ENCODE measurements around the gene HTR3B.

Gene HTR3B

DNA sequence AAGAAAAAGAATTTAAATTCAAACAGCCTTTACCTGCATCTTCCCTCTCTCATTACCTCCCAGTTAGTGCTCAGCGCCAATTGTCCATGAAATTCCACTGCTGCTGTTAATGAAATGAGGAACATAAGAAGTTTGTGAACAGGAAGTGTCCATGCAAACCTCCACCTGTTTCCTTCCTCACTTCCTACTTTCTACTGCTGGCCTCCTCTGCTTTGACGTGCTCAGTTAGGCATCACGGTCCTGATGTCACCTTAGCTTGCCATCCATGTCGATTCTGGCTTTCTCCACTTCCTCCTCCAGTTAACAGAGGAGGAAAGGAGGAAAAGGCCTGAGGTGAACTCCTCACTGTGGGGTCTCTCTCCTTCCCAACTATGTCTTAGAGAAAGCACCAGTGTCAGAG is 43.4 kb downstream of the HTR3B start:
- no peak for DNase-seq

DNA sequence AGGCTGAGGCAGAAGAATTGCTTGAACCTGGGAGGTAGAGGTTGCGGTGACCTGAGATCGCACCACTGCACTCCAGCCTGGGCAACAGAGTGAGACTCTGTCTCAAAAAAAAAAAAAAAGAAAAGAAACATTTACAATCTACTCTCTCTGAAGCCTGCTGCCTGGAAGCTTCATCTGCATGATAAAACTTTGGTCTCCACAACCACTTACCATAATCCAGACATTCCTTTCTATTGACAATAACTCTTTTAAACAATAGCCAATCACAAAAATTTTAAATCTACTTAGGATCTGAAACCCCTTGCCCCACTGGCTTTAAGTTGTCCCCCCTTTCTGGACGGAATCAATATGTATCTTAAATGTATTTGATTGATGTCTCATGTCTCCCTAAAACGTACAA is 45.3 kb downstream of the HTR3B start:
- DNase-seq, result no peak

DNA sequence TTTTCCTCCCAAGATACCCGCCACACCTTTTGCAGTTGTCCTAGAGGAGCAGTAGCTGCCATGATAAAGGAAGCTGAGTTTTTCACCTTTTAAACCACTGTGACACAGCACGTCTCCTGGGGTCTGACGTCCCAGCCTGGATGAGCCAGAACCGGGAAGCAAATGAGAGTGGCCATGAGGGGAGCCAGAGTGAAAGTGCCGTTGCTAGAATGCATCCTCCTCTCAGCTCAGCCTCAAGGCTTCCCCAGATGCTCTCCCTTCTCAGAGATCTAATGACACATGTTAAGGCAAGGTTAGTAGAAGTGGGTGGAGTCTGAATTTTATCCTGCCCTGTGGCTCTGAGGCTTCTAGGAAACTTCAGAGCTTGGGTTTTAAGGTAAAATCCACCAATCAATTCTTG is 46.9 kb downstream of the HTR3B start:
- DNase-seq, result no peak

DNA sequence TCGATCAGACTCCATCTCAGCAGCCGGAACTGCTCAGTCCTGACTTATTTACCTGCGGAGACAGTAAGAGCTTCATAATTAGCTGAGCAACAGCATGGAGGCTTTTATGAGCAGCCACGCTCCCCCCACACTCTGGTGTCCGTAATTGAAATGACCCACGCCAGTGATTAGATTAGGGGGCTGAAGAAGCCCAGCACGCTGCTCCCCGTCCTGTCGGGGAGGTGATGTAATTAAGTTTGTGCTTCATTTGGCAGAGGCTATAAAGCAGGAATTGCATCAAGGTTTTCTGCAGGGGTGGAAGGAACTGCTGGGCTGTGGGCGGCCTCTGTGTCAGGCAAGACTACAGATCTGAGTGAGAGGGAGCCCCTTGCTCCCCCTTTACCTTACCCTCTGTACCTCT is 47.5 kb downstream of the HTR3B start:
- DNase-seq, result no peak

DNA sequence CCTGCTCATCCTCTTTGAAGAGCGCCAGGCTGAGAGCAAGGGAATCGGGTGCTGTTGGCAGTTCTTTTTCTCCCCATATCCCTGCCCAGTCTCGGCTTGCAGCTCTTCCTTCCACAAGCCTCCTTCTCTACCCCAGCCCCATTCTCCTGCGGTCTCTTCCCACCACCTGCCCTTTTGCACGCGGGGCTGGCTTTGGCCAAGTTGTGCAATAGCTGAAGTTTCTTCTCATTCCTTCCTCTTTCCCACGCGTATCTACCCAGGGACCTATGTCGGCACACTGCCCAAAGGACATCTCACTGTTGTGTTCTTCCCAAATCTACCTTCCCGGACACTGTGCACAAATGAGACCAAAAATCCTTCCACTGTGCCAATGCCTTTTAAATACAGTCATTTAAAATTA is 48.0 kb downstream of the HTR3B start:
- no peak for DNase-seq

DNA sequence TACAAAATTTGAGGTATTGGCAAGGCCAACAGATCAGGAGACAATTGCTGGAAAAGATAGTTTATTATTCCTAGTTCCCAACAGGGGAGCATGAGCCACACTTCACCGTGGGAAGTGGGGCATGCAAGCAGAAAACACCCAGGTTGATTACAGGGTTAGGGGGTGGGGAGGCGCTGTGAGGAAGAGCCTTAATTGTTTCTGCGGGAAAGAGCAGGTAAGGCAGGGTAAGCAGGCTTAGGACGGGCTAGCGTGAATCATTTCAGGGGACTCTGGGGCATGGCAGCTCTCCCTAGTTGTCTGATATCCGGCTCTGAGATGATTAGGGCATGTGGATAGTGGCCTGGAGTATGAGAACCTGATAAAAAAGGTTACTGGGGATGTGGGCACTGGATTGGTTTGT is 49.6 kb downstream of the HTR3B start:
- no peak for DNase-seq

DNA sequence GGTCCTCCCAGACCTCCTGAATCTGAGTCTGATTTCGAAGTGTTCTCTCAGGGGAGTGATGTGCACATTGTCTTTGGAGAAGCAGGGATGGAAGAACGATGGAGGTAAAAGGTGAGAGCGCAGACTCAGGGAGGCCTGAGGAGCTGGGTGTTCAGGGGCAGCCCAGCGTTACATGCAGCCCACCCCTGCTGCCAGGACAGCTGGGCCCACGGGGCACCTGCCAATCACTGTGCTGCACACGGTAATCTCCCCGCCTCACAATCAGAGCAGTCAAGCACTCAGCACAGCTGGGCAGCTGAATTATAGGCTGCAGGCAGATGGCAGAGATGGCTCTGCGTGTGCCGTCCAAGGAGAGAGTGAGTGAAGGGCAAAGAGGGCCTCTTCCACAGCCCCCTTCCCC is 52.4 kb downstream of the HTR3B start:
- DNase-seq, result no peak

DNA sequence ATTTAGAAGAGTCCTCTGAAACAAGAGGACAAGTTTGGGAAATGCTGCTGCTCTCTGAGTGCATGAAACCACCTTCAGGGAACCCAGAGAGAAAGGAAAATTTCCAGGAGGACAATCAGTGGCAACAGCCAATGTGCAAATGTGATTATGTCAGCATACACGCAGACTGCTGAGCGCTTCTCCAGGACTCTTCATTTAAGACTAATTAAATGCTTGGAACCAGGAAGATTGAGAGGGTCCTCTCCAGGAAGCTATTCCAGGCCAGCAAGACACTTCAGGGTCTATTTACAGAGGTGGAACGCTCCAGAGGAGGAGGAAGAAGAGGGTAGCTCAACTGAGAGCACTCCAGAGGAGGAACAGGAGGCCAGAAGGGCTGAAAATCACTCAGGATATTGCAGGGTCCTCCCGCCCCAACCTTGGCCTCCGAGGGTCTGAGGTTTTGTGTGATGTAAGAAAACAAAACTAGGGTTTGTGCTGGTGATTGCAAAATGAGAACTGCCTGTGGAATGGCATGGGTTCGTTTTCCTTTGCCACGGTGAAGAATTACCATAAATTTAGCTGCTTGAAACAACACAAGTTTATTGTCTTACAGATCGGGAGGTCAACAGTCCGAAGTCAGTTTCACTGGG is 56.2 kb downstream of the HTR3B start:
- no peak for DNase-seq

DNA sequence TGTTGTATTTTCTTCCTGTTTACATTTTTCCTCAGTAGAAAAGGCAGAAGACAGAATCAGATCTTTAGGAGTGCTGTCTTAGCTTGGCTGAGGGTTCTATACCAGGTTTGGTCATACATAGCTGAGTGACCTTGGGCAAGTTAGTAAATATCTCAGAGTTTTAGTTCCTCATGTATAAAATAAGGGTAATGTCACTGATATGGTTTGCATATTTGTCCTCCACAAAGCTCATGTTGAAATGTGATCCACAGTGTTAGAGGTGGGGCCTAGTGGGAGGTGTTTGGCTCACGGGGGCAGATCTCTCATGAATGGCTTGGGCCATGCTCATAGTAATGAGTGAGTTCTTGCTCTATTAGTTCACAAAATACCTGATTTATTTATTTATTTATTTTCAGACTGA is 62.8 kb downstream of the HTR3B start:
- no peak for DNase-seq

DNA sequence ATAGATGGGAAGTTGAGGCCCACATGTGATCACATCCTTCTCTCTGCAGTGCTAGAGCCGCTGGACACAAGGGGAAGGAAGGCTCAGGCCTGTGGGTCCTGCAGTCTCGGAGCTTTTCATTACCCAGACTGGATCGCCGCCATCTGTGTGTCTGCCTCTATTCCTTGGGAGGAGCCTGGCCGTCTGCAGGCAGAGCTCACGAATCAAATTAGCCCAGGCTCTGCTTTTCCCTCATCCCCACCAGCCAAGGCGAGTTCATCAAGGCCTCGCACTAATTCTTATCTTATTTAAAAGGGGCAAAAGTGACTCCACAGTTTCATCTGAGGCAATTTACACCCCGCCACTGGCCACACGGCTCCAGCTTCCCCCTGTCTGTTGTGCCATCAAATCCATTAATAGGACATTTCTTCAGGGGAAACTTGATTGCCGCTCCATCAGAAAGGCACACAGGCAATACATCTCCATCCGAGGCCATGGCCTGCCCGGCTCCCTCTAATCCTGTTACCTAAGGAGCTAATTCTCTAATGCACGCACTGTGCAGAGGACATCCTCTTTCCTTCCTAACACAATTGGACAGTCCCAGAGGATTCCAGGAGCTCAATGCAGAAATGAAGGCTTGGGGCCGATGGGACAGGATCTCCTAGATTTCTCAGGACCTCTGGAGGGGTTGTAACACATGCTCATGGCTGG is 67.1 kb downstream of the HTR3B start:
- DNase-seq, result no peak

DNA sequence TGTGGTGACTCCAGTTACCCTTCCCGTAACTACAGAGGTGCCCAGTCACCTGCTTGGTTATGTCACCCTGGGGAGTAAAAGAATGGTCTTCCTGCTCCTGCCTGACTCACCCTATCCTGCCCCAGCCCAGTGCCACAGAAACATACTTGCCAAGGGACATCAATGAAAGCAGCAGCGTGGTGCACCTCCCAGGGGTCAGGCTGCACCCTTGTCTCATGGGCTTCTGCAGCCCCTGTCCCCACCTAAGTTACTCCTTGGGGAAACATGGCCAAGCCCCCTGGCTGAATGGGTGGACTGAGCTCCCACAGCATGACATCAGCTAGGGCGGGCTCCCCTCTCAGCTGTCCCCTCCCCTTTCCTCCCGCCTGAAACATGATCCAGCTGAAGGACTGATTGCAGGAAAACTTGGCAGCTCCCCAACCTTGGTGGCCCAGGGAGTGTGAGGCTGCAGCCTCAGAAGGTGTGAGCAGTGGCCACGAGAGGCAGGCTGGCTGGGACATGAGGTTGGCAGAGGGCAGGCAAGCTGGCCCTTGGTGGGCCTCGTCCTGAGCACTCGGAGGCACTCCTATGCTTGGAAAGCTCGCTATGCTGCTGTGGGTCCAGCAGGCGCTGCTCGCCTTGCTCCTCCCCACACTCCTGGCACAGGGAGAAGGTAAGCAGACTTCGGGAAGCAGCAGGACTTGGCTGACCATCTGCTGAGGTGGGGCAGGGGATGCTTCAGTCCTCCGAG is 70.3 kb downstream of the HTR3B start, which contains the start of gene HTR3A:
TSS of gene HTR3A (plus strand) at position 368 of the 730 bp plus-strand sequence. CDS start at position 586, 218 bp downstream.
- peak; percentile 12 for DNase-seq

DNA sequence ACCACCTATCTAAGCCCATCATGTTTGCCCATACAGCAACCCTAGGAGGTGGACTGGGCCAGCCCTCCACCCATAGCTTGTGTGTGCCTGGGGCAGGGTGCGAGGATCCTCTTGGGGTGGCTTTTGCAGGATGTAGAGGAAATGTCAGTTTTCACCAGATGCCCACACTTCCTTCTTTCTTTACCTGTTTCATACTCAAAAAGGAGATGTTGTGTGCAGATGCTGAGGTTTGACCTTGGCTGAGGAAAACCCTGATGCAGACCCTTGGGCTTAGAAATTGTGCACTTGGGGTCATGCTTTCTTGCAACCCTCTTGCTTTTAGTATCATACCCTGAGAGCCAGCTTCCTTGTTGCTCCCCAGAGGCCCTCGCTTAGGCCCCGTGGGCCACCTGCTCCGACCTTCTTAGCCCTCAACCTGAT is 72.5 kb downstream of the HTR3B start:
- DNase-seq, result no peak

DNA sequence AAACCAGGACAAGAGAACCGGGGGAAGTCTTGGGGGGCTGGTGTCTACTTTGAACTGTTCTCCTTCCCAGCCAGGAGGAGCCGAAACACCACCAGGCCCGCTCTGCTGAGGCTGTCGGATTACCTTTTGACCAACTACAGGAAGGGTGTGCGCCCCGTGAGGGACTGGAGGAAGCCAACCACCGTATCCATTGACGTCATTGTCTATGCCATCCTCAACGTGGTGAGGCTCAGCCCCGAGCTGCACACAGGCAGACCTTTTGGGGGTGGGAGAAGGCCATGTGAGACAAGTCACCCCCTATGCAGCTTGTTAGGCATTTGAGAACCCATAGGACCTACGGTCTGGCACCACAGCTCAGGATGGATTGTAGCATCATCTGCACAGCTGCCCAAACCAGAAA is 73.1 kb downstream of the HTR3B start:
- DNase-seq, result no peak

DNA sequence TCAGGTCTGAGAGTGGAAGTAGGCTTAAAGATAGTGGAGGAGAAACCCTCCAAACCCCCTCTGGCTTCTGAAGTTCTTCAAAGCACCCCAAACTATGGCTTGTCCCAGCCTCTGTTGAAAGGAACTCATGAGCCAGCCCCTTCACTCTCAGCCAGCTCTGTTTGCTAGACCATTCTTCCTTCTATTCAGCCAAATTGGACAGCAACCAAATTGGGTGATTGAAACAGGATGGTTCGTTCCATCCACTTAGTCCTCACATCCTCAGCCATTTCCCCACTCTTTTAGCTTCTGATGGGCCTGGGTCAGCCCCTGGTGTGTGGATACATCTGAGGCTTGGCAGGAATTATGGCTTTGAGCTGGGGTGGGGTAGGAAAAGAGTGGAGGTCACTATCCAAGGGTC is 74.8 kb downstream of the HTR3B start:
- DNase-seq, result no peak

DNA sequence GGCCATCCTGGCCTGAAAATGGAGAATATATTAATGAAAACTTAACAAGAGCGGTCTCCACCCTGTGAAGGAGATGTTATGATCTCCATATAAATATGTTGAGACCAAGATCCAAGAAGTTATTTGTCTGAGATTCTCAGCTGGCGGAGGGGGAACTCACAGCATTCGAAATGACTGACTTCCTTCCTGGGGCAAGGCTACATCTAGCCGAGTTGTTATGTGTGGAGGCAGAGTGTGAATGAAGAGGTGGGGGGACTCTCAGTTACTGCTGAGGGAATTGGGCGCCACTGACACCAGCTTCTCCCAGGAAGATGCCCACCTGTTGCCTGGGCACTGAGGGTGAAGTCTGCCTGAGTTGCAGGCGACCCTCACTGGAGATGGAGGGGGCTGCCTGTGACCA is 76.2 kb downstream of the HTR3B start:
- DNase-seq, result no peak

DNA sequence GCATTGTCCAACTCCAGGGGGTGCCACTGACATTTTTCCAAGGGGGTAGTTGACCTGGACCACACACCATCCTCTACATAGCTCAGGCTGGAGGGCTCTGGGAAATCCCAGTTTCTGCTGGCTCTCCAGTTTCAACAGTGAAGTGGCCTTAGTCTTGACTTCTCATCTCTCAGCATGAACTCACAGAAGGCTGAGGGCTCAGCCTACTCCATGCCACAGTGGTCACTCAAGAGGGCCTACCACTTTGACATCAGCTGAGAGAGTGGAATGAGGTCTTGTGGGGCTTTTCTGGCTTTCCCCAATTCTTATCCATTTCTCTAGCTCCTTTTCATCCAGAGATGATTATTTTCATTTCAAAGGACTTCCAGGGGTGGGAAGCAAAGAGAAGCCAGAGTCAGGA is 77.7 kb downstream of the HTR3B start:
- DNase-seq, result no peak

DNA sequence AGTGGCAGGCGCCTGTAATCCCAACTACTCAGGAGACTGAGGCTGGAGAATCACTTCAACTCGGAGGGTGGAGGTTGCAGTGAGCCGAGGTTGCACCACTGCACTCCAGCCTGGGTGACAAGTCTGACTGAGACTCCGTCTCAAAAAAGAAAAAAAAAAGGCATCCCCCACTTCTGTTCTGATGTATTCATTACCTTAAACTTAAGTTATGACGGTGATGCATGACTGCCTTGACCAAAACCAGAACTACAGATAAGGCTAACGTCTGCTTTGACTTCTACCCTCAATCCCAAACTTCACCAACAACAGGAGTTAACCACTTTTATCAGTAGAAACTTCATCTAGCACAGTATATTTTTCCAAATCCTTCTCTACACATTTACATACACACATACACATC is 80.2 kb downstream of the HTR3B start:
- no peak for DNase-seq

DNA sequence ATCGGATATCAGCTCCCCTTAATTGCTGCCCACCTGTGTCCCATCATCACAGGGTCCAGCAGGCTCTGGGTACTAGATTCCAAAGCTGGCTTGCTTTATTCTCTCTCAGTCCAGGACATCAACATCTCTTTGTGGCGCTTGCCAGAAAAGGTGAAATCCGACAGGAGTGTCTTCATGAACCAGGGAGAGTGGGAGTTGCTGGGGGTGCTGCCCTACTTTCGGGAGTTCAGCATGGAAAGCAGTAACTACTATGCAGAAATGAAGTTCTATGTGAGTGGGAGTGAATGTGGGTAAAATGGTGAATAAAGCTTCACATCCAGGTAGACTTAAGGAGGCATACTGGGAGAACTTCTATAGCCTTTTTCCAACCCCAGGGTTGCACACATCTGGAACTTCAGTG is 81.3 kb downstream of the HTR3B start:
- DNase-seq, result no peak

DNA sequence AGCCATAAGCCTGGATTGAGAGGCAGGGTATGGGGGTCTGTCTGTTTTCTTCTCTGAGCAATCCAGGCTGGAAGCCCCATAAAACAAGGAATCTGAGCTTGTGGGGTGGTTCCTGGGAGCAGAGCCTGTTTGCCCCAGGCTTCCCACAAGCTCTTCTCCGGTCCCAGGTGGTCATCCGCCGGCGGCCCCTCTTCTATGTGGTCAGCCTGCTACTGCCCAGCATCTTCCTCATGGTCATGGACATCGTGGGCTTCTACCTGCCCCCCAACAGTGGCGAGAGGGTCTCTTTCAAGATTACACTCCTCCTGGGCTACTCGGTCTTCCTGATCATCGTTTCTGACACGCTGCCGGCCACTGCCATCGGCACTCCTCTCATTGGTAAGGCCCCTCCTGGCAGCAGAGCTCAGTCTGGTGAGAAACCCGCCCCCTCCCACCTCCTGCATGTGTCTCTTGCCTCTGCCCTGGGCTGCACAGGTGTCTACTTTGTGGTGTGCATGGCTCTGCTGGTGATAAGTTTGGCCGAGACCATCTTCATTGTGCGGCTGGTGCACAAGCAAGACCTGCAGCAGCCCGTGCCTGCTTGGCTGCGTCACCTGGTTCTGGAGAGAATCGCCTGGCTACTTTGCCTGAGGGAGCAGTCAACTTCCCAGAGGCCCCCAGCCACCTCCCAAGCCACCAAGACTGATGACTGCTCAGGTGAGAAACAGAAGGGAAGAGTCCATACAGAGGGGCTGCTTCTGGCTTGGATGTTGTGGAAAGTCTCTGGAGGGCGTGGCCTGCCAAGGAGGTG is 82.0 kb downstream of the HTR3B start:
- no peak for DNase-seq

DNA sequence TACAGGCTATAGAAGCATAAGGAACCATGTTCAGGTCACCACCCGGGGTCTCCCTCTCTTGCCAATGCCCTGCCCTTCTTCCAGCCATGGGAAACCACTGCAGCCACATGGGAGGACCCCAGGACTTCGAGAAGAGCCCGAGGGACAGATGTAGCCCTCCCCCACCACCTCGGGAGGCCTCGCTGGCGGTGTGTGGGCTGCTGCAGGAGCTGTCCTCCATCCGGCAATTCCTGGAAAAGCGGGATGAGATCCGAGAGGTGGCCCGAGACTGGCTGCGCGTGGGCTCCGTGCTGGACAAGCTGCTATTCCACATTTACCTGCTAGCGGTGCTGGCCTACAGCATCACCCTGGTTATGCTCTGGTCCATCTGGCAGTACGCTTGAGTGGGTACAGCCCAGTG is 84.8 kb downstream of the HTR3B start:
- no peak for DNase-seq

DNA sequence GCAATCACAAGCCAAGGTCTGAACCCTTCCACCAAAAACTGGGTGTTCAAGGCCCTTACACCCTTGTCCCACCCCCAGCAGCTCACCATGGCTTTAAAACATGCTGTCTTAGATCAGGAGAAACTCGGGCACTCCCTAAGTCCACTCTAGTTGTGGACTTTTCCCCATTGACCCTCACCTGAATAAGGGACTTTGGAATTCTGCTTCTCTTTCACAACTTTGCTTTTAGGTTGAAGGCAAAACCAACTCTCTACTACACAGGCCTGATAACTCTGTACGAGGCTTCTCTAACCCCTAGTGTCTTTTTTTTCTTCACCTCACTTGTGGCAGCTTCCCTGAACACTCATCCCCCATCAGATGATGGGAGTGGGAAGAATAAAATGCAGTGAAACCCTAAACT is 85.3 kb downstream of the HTR3B start:
- no peak for DNase-seq

DNA sequence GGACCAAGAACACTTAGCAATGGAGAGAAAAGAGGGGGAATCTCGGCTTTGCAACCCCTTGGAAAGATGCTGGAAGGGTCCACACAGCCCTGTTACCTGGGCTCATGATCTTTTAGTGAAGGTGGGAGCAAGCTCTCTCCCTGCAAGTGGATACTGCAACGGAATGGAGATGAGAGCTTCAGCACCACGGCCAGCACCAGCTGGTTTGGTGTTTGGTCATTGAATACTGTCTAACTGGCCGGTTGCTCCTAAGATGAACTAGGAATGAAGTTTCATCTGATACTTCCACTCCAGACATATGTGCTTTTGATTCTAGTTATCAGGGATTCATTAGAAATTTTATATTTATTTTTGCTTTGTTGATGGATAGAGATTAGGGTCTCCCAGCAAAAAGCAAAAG is 86.6 kb downstream of the HTR3B start:
- DNase-seq, result peak; percentile 27

DNA sequence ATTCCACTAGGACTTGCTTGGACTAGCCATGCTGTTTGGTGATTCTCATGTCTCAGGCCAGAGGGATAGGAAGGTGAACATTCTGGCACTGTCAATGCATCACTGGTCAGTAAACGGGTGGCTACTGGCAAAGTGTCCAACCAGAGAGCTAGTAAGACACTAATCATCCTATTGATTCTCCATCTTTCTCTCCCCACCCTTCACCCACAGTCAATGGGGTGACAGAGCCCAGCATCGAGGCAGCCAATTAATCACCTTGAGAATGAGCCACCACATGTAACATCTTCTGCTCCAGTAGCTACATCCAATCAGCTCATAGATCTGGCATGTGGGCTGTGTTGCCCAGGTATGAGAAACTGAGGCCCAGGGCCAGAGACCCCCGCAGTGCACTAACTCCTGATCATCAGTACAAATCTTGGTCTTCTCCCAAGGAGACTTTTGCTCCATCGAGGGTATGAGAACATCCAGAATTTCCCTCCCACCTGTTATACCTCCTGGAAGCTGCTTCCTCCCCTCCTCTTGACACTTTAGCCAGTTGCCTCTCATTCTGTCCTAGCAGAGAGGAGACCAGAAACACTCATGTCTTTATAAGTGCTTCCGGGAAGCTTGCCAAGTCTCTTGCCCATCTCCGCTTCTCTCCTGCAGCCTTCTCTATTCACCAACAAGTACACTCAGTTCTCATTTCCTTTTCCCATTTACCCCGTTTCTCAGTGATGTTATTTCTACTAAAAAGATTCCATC is 87.3 kb downstream of the HTR3B start:
- no peak for DNase-seq

Data from fibroblast of upper back skin (primary cell).